GM18519 (cell line): Measurements from ENCODE around the gene ZNF407.
"Not testable (repeated sequence)": the region's sequence is repeated elsewhere in the genome, so short reads cannot be mapped to it uniquely, and the experiment has no call there.

Source experiments
- ATAC-seq: cut with Tn5 transposase; IDR thresholded peaks from one replicate; pipeline ENCODE4 v1.9.1; 2021; ENCODE audit warnings: mild to moderate bottlenecking, moderate library complexity; ENCODE audit not compliant: unreplicated experiment, low FRiP score

ZNF407 gene

GRCh38 chr18:74947875-74948274, 350.2 kb downstream of the ZNF407 start:
- ATAC-seq, result no peak

DNA sequence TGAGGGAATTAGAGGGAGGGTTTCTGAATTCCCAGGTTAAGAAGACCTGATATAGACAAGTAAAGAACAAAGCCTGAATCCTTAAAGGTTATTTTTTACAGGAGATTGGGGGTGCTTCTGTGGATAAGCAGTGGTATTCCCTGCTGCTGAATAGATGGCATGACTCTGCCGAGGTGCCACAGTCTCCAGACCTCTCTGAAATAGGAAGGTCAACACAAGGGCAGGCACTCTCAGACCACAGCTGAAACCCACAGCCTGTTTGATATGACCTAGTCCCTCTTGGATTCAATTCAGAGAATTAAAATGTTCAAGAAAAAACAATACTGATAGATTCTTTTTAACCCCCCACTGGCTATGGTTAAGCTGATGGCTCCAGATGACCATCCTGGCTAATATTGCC, 351.9 kb downstream of the ZNF407 start:
- ATAC-seq, result no peak

GRCh38 chr18:74950479-74950878, 352.8 kb downstream of the ZNF407 start:
- ATAC-seq, result no peak

- peak; percentile 66 for ATAC-seq
Measured at GRCh38 chr18:74951165-74951760, 353.6 kb downstream of the ZNF407 start.

DNA sequence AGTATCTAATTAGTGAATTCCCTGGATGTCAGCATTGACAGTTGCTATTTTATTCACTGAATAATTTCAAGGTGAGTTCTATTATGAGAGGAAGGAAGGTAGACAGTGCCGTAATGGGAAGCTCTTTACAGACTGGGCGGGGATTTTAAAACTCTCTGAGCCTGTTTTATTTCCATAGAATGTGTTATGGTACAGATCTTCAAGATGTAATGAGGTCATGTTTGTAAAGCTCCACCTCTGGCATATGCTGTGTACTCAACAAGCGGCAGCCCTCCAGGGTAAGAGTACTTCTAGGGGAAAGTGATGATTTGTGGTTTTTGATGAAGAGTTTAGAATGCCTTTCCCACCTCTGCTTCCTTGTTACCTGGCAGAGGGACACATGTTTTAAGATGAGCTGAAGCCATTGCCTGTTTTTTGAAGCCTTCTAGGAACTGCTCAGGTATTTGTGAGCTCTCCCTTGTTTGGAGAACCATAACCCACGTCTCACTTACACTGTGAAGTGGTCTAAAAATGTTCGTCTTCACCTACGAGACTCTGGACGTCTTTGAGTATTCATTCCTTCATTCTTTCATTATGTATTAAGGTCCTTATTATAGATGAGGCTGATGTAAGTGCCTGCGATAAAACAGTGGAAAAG, 360.0 kb downstream of the ZNF407 start:
- no peak for ATAC-seq

- ATAC-seq, result no peak
Measured at GRCh38 chr18:74959216-74959615, 361.5 kb downstream of the ZNF407 start.

DNA sequence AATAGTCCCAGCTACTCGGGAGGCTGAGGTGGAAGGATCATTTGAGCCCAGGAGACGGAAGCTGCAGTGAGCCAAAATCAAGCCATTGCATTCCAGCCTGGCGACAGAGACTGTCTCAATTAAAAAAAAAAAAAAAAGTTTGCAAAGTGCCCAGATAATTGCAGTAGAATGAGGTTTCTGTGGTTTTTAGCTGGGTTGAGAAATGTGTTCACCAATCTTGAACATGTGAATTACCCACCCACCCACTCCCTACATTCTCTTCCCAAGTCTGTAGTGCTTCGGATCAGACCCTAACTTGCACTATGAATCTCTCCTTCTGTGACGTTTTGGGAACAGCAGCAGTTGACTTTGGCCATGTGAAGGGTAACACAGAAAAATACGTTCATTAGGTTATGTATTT, 363.9 kb downstream of the ZNF407 start:
- ATAC-seq, result no peak

DNA sequence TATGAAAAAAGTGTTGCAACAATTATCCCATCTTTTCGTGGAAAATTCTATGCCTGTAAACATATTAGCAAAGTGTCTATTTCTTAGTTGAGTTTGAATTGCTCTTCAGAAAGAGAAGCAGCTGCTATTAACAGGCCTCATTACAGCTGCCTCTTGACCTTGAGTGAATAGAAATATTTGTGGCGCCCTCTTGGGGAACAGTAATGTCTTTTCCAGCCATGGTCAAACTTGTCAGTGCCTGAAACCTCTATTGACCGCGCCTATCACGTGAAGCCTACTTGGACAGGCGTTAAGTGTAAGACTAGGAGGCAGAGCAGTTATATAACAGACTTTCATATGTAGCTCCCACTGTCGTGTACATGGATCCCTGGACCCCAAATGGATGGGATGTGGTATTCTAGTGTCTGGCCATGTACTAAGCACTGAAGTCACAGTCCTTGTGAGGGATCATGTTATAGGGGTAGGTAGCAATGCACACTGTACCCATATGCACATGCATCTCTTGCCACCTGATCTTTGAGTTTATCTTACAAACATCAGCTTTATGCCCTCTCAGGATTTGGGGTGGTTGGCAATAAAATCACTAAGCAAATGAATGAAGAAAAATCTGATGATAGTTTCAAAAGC, 366.3 kb downstream of the ZNF407 start:
- ATAC-seq, result peak; percentile 86

DNA sequence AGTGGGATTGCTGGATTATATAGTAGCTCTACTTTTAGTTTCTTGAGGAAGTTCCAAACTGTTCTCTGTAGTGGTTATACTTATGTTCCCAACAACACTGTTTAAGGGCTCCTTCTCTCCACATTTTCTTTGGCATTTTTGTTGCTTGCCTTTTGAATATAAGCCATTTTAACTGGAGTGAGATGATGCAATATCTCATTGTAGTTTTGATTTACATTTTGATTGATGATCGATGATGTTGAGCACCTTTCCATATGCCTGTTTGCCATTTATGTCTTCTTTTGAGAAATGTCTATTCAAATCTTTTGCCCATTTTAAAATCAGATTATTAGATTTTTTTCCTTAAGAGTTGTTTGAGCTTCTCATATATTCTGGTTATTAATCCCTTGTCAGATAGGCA, 368.0 kb downstream of the ZNF407 start:
- no peak for ATAC-seq

DNA sequence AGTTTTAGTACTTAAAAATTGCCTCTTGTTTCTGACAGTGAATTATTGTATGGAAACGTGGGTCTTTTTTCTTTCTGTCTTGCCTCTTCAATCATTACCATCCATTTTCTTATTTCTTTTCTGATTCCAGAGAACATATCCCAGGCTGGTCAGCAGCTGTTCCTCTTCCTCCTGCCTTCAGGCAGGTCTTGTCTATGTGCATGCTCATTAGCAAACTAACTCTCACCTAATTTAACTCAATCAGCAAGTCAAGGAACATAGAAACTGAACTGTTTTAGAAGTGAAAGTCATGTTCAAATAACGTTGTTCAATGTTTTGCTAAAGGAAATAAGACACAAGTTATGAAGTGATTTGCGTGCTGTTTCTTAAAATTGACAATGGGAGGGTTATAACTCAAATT, 369.8 kb downstream of the ZNF407 start:
- ATAC-seq, result no peak

- no peak for ATAC-seq
Measured at GRCh38 chr18:74967979-74968378, 370.3 kb downstream of the ZNF407 start.

- ATAC-seq, result not testable (repeated sequence)
Measured at GRCh38 chr18:74971358-74971757, 373.7 kb downstream of the ZNF407 start.

- ATAC-seq, result not testable (repeated sequence)
Measured at GRCh38 chr18:74971776-74972175, 374.1 kb downstream of the ZNF407 start.

DNA sequence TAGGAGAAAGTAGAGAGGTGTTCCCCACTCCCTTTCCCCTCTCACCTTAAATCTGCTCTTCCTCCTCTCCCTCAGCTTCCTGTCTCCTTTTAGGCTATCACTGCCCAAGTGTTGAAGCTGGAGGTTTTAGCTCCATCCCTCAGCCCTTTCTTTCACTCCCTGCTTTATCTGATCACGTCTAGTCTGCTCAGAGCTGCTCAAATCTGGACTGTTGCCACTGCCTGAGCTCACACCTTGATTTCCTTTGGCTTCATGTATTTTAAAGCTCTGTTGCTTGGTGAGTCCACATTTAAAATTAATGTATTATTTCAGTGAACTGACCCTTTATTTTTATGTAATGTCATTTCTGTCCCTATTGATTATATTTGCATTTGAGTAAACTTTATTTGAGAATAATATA, 374.7 kb downstream of the ZNF407 start:
- ATAC-seq, result no peak

GRCh38 chr18:74975001-74975400, 377.3 kb downstream of the ZNF407 start:
- no peak for ATAC-seq

DNA sequence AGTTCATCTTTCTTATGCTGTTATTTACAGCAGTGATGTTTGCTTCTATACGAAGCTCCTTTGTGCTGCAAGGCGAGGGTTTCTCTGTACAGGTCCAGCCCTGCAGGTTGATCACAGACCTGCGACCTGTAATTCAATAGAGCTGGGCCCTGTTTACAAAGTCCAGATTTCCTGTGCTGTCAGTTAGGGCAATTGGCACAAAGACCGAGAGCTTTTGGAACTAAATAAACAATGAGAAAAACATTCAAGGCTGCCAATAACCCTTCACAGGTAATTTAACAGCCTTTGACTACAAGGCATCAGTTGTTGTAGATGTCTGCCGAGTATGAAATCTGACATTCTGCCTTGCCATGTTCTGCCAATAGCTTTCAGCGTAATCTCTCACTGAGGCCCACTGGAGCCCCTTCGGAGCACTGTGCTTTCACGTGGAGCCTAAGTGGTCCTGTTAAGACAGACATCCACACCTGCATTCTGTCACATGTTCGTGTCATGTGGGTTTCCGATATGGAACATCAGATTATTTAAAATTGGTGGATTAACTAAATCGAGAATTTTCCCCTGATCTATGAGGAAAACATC, 378.8 kb downstream of the ZNF407 start:
- ATAC-seq, result no peak

- ATAC-seq, result no peak
Measured at GRCh38 chr18:74977041-74977440, 379.4 kb downstream of the ZNF407 start.

- ATAC-seq, result no peak
Measured at GRCh38 chr18:74980669-74981068, 383.0 kb downstream of the ZNF407 start.

DNA sequence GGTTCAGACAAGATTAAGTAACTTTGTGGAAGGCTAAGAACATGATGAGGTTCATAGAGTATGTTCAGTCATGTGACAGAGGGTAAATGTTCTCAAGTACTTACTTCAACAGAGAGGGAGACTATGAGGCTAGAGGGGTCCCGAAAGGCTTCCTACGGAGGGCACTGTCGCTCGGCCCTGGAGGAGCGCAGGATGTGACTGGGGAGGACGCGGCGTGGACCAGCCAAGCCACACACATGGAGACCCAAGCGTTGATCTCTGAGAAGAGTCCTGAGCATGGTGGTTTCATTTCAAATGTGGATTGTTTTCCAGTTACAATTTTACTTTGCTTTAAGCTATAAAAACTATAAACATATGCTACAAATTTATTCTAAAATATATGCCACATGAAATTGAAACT, 383.8 kb downstream of the ZNF407 start:
- no peak for ATAC-seq

GRCh38 chr18:74982946-74983635, 385.4 kb downstream of the ZNF407 start:
- ATAC-seq, result no peak

DNA sequence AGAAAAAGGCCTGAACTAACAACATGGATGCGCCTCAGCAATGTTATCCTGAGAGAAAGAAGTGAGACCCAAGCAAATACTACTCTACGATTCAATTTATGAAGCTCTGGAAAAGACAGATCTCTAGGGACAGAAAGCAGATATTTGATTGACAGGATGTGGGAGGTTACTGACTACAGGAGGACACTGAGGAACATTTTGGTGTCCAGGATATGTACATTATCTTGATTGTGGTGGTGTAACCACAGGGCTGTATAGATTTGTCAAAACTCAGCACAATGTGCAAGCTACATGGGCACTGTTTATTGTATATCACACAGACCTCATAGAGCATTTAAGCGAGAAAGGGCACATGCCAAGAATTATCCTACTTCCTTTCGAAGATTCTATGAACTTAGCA, 391.5 kb downstream of the ZNF407 start:
- ATAC-seq, result no peak
